Pancreas (tissue), 10 donors: ENCODE measurements around the gene FAAP100. TPM values are rescaled to one million over a fixed set of nuclear protein-coding genes. Genes with fewer than 3 reads are reported as not detected.
"Not testable (repeated sequence)": the region's sequence is repeated elsewhere in the genome, so short reads cannot be mapped to it uniquely, and the experiment has no call there.

Experiments used
- ATAC-seq, 4 donors: fragments of 200-7000 bp; cut with Tn5 transposase; one replicate each; pipeline versions ENCODE4 v1.8.0 to v1.9.1; 2020; ENCODE audit warnings: mild to moderate bottlenecking in 4 of 4, moderate library complexity in 4 of 4
- DNase-seq, 6 donors: peaks; one replicate each; pipeline ENCODE4 v3.0.0-alpha.2; 2020
- FAIRE-seq: peaks from 2 replicates; lab custom pipeline; 2012; peaks lifted over from hg19 to GRCh38; lab: Jason Lieb, UNC
- H3K27ac ChIP-seq, 4 donors: fragments of 200-600 bp; sonication (generic); 1 replicate in 3 of 4; 2 replicates in 1 of 4; pipeline versions ENCODE4 v1.5.0 to v1.8.0; 2020
- H3K27me3 ChIP-seq, 4 donors: fragments of 200-600 bp; one replicate each; pipeline ENCODE4 v1.8.0; 2021
- H3K36me3 ChIP-seq, 3 donors: fragments of 200-600 bp; sonication (generic) in 1 of 3; one replicate each; pipeline versions ENCODE4 v1.5.0 to v1.8.0; 2020 to 2021
- H3K4me1 ChIP-seq, 3 donors: fragments of 200-600 bp; one replicate each; pipeline ENCODE4 v1.8.0; 2021
- H3K4me3 ChIP-seq, 4 donors: fragments of 200-600 bp; sonication (generic) in 2 of 4; one replicate each; pipeline versions ENCODE4 v1.5.0 to v1.8.0; 2020 to 2021
- H3K9me3 ChIP-seq, 4 donors: fragments of 200-600 bp; one replicate each; pipeline ENCODE4 v1.8.0; 2021
- WGBS, 2 donors: extraction: QIAGEN DNeasy Blood & Tissue Kit; methylation state at CpG; one replicate each; pipeline ENCODE4 v1.1.7; 2013; 5-methylcytosine and 5-hydroxymethylcytosine counted together
- intact Hi-C, 3 donors: fragments of 100-400 bp; cut with DNase I; formaldehyde crosslinking; loops; one replicate each; pipeline versions ENCODE4 v1.11.1 to v1.14.2; 2022
- polyA plus RNA-seq, 2 donors: library from polyadenylated mRNA; stranded (reverse); fragments of 200-250 nt; gene quantifications; one replicate each; pipeline ENCODE4 v1.2.3, GENCODE V29; 2013
- total RNA-seq, 6 donors: library from RNA; stranded (reverse); fragmentation: NEBNext Ultra II Directional in 4 of 6; extraction: Animal tissue kit (Norgen Biotek cat#: 25700) in 4 of 6; gene quantifications; one replicate each; pipeline versions ENCODE4 v1.2.1 to v1.2.4, GENCODE V29; 2021 to 2023
- TF ChIP-seq, protein P1 (sequence below), 4 donors: fragments of 200-600 bp; sonication (generic) in 3 of 4; IDR thresholded peaks; one replicate each; pipeline versions ENCODE4 v1.5.0 to v1.8.0; 2021; ENCODE audit warnings: antibody characterized with exemption in 4 of 4
- donor health status: healthy with polysubstance abuse.
- donor health status: DM: no; HTN: no; CAD: no; lungs with moderate emphysema.
- donor health status: DM: no; HTN: no; CAD: no.
- donor health status: control.
- donor health status: control.
- donor health status: Bipolar disorder and iron deficiency.
- donor health status: DM: yes; HTN: yes; CAD: no.
- donor health status: DM: no; HTN: no; CAD: no.
- donor health status: DM: no; HTN: no; CAD: no.
- donor health status: DM: yes; HTN: yes; CAD: no.

The FAAP100 gene
- total and polyA plus RNA-seq, 8 donors = 9.4 to 66.0 (median 14.8) TPM

DNA sequence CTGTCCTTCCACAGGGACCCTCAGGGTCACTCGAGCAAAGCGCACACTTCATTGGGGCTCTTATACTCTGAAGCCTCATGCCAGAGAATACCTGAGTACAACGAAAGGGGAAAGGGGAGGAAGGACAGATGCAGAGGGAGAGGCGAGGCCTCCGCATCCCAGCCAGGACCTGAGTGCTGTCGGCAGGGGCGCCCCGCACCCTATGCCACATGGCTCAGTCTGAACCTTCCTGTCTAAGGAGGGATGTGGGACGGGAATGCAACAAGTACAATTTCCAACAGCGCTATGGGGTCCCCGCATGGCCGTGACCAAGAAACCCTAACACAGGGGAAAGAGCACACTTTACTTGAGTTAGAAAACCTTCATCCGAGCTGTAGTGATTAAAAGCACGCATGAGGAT, 39.8 kb upstream of the FAAP100 start:
- TF ChIP-seq, protein P1, sequence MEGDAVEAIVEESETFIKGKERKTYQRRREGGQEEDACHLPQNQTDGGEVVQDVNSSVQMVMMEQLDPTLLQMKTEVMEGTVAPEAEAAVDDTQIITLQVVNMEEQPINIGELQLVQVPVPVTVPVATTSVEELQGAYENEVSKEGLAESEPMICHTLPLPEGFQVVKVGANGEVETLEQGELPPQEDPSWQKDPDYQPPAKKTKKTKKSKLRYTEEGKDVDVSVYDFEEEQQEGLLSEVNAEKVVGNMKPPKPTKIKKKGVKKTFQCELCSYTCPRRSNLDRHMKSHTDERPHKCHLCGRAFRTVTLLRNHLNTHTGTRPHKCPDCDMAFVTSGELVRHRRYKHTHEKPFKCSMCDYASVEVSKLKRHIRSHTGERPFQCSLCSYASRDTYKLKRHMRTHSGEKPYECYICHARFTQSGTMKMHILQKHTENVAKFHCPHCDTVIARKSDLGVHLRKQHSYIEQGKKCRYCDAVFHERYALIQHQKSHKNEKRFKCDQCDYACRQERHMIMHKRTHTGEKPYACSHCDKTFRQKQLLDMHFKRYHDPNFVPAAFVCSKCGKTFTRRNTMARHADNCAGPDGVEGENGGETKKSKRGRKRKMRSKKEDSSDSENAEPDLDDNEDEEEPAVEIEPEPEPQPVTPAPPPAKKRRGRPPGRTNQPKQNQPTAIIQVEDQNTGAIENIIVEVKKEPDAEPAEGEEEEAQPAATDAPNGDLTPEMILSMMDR (IDR thresholded peaks at IDR 0.05) = no peak
- no peak overlapping the region for H3K27ac ChIP-seq
- DNase-seq = no peak
- intact Hi-C loops = no loop called here
- H3K27me3 ChIP-seq = no peaks in the 10 kb centered on the region
- FAIRE-seq = no peak
- no peak for ATAC-seq
- no peak overlapping the region for H3K4me3 ChIP-seq
- no peaks in the 10 kb centered on the region for H3K4me1 ChIP-seq
- H3K36me3 ChIP-seq = peaks cover 0 to 35% (median 31%) of the 10 kb centered on the region in 3 donors
- WGBS, 2 donors = 94 to 95% methylated on average over 14 of the region's 14 CpGs
- no peaks in the 10 kb centered on the region for H3K9me3 ChIP-seq

DNA sequence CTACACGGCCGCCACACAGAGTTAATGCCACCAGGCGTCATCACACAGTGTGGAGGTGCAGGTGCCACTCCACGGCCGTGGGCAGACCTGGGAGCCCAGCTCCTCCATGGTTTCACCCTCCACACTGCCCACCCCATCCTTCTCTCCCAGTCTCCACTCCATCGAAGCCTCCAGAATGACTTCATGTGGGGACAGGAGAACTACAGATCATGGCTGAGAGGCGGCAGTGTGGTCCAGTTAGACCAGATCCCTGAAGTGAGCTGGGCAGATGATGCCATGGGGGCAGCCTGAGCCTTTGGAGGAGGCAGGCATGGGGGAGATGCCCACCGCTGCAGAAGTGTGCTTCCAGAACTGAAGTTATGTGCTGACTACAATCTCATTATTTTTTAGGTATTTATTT, 38.0 kb upstream of the FAAP100 start:
- Histone ChIP-seq H3K27ac (no peak overlapping the region), H3K4me3 (no peak overlapping the region), H3K27me3 (no peaks in the 10 kb centered on the region), H3K4me1 (no peaks in the 10 kb centered on the region), H3K36me3 (peaks cover 0 to 28% (median 25%) of the 10 kb centered on the region in 3 donors), H3K9me3 (no peaks in the 10 kb centered on the region)
- intact Hi-C loops = no loop called here
- WGBS, 2 donors = 89 to 93% methylated on average over 8 of the region's 8 CpGs
- FAIRE-seq = no peak
- DNase-seq = no peak
- TF ChIP-seq, protein P1 (IDR thresholded peaks at IDR 0.05) = no peak
- ATAC-seq = no peak

DNA sequence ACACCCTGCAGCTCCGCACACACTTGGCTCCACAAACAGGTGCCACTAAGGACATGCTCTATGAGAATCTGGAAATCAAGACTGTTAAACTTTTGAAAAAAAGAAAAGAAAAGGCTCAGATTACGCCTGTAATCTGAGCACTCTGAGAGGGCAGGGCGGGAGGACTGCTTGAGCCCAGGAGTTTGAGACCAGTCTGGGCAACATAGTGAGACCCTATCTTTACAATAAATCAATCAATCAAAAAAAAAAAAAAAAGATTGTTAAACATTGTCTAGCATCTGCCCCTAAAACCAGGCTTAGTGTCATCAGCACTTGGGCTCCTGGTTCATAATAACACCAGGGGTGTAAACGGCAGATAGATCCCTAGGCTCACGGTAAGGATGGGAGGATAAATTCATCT, 37.5 kb upstream of the FAAP100 start:
- DNase-seq = no peak
- no peaks in the 10 kb centered on the region for H3K27me3 ChIP-seq
- H3K9me3 ChIP-seq = no peaks in the 10 kb centered on the region
- TF ChIP-seq, protein P1 (IDR thresholded peaks at IDR 0.05) = no peak
- 91% methylated on average over 5 of the region's 5 CpGs for WGBS, 2 donors
- H3K4me3 ChIP-seq = no peak overlapping the region
- ATAC-seq = no peak
- H3K4me1 ChIP-seq = no peaks in the 10 kb centered on the region
- intact Hi-C loops = no loop called here
- peaks cover 0 to 25% (median 22%) of the 10 kb centered on the region in 3 donors for H3K36me3 ChIP-seq
- FAIRE-seq = no peak
- no peak overlapping the region for H3K27ac ChIP-seq

DNA sequence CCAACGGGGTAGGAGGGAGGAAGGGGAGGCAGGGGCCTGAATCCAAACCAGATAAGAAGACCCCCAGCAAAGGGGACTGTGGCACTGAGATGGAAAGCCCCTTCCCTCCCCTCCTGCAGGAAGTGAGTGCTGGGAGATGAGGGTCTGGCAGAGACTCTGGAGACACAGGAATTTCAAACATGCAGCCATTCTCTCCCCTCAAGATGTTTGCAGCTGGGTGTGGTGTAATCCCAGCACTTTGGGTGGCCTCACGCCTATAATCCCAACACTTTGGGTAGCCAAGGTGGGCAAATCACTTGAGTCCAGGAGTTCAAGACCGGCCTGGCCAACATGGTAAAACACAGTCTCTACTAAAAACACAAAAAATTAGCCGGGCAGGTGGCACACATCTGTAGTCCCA, 33.9 kb upstream of the FAAP100 start:
- 88 to 95% methylated on average over 4 of the region's 4 CpGs for WGBS, 2 donors
- H3K36me3 ChIP-seq = peaks cover 0 to 28% (median 20%) of the 10 kb centered on the region in 3 donors
- no peak overlapping the region for H3K27ac ChIP-seq
- H3K27me3 ChIP-seq = no peaks in the 10 kb centered on the region
- no peak overlapping the region for H3K4me3 ChIP-seq
- H3K9me3 ChIP-seq = no peaks in the 10 kb centered on the region
- ATAC-seq = no peak
- FAIRE-seq = no peak
- H3K4me1 ChIP-seq = no peaks in the 10 kb centered on the region
- TF ChIP-seq, protein P1 (IDR thresholded peaks at IDR 0.05) = no peak
- intact Hi-C loops = no loop called here
- DNase-seq = no peak

DNA sequence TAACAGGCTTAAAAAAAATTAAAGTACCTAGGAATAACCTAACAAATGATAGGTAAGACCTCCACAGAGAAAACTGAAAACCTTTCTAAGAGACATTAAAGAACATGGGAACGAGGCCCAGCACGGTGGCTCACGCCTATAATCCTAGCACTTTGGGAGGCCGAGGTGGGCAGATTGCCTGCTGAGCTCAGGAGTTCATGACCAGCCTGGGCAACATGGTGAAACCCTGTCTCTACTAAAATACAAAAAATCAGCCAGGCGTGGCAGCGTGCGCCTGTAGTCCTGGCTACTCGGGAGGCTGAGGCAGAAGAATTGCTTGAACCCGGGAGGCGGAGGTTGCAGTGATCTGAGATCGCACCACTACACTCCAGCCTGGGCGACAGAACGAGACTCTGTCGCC, 32.6 kb upstream of the FAAP100 start:
- intact Hi-C loops, ATAC-seq, H3K4me1 ChIP-seq, H3K27me3 ChIP-seq, H3K9me3 ChIP-seq, H3K27ac ChIP-seq, FAIRE-seq, DNase-seq, H3K4me3 ChIP-seq: not testable (repeated sequence)
- peaks cover 0 to 28% (median 20%) of the 10 kb centered on the region in 3 donors for H3K36me3 ChIP-seq
- 95% methylated on average over 11 to 14 of the region's 14 CpGs for WGBS, 2 donors
